SK-N-SH (cell line): ENCODE data around the gene RITA1. TPM values are rescaled to one million over a fixed set of nuclear protein-coding genes. Genes with fewer than 3 reads are reported as not detected.

Experiments used
- CTCF ChIA-PET: fragments of 300-600, 350-600 bp; formaldehyde crosslinking; extraction: SDS; loops from one replicate; lab custom pipeline; 2021; lab: Yijun Ruan, JAX
- POLR2A ChIA-PET: fragments of 350-600 bp; sonication (Branson Sonifier 250); formaldehyde crosslinking; extraction: SDS; loops from one replicate; lab custom pipeline; 2020; ENCODE audit warnings: antibody characterized with exemption, inconsistent platforms; lab: Yijun Ruan, JAX
- DNase-seq: peaks from one replicate; pipeline ENCODE4 v3.0.0; 2012
- H2AFZ ChIP-seq: fragments of 200-600 bp; sonication (generic); 2 replicates; pipeline ENCODE4 v1.8.1; 2016; ENCODE audit warnings: antibody characterized with exemption, mild to moderate bottlenecking, low read depth
- H3F3A ChIP-seq: fragments of 200-600 bp; sonication (generic); replicated peaks from 2 replicates; pipeline ENCODE3; 2016; ENCODE audit warnings: antibody characterized with exemption, mild to moderate bottlenecking; ENCODE audit not compliant: insufficient read depth
- H3K27ac ChIP-seq, 2 experiments: fragments of 200-500 bp in 1 of 2; fragments of 200-600 bp in 1 of 2; sonication (Bioruptor generic) in 1 of 2; sonication (generic), shearing (Covaris generic) in 1 of 2; 2 replicates each; pipeline versions ENCODE4 v1.5.1 to v1.6.1; 2014 to 2016; ENCODE audit warnings: low read depth in 2 of 2, inconsistent platforms in 1 of 2, low read length in 1 of 2, mild to moderate bottlenecking in 1 of 2, mixed read lengths in 1 of 2
- H3K27me3 ChIP-seq: fragments of 200-600 bp; sonication (generic), shearing (Covaris generic); 2 replicates; pipeline ENCODE4 v1.6.1; 2016; ENCODE audit warnings: mixed run types; ENCODE audit not compliant: insufficient read depth
- H3K36me3 ChIP-seq, 2 experiments: fragments of 200-500 bp in 1 of 2; fragments of 200-600 bp in 1 of 2; sonication (Bioruptor generic) in 1 of 2; sonication (generic) in 1 of 2; replicated peaks in 1 of 2; 2 replicates each; pipeline versions ENCODE3 to v1.5.1; 2014 to 2016; ENCODE audit warnings: low read length in 1 of 2, mild to moderate bottlenecking in 1 of 2; ENCODE audit not compliant: insufficient read depth in 2 of 2, control insufficient read depth in 1 of 2
- H3K4me1 ChIP-seq, 2 experiments: fragments of 200-500 bp in 1 of 2; fragments of 200-600 bp in 1 of 2; sonication (Bioruptor generic) in 1 of 2; sonication (generic), shearing (Covaris generic) in 1 of 2; 2 replicates each; pipeline versions ENCODE4 v1.5.1 to v1.6.1; 2014 to 2016; ENCODE audit warnings: low read depth in 1 of 2, low read length in 1 of 2, mixed run types in 1 of 2; ENCODE audit not compliant: insufficient read depth in 2 of 2, control insufficient read depth in 1 of 2
- H3K4me2 ChIP-seq: fragments of 200-600 bp; sonication (generic), shearing (Covaris generic); 2 replicates; pipeline ENCODE4 v1.6.1; 2017; ENCODE audit warnings: mixed run types
- H3K4me3 ChIP-seq, 2 experiments: fragments of 200-500 bp in 1 of 2; fragments of 200-600 bp in 1 of 2; sonication (Bioruptor generic) in 1 of 2; sonication (generic), shearing (Covaris generic) in 1 of 2; 2 replicates each; pipeline versions ENCODE4 v1.5.1 to v1.8.1; 2014 to 2016; ENCODE audit warnings: low read depth in 2 of 2, inconsistent platforms in 1 of 2, low read length in 1 of 2, mild to moderate bottlenecking in 1 of 2, mixed read lengths in 1 of 2, moderate library complexity in 1 of 2
- H3K79me2 ChIP-seq: fragments of 200-600 bp; sonication (generic); 2 replicates; pipeline ENCODE4 v1.8.1; 2017; ENCODE audit warnings: mild to moderate bottlenecking; ENCODE audit not compliant: insufficient read depth
- H3K9ac ChIP-seq: fragments of 200-600 bp; sonication (generic); 2 replicates; pipeline ENCODE4 v1.6.1; 2017; ENCODE audit warnings: mixed run types
- H3K9me2 ChIP-seq: fragments of 200-600 bp; sonication (generic); 2 replicates; pipeline ENCODE4 v1.6.1; 2017; ENCODE audit warnings: mixed run types
- H3K9me3 ChIP-seq: fragments of 200-600 bp; sonication (generic); 2 replicates; pipeline ENCODE4 v1.6.1; 2017; ENCODE audit warnings: mixed run types, mild to moderate bottlenecking, moderate library complexity
- H4K20me1 ChIP-seq: fragments of 200-600 bp; sonication (generic); 2 replicates; pipeline ENCODE4 v1.6.1; 2017; ENCODE audit warnings: mild to moderate bottlenecking, mixed run types; ENCODE audit not compliant: insufficient read depth
- EP300 ChIP-seq, 2 experiments: IDR thresholded peaks; 2 replicates each; pipeline versions ENCODE4 v1.4.0 to v1.6.1; 2012; ENCODE audit warnings: borderline replicate concordance in 1 of 2, low read depth in 1 of 2, low read length in 1 of 2
- EZH2phosphoT487 ChIP-seq: fragments of 200-600 bp; sonication (generic); IDR thresholded peaks from 2 replicates; pipeline ENCODE4 v1.6.1; 2017; ENCODE audit warnings: low read depth, mixed run types, mild to moderate bottlenecking, antibody characterized with exemption, moderate library complexity, borderline replicate concordance
- FOXJ3 ChIP-seq: sonication (generic); formaldehyde crosslinking; IDR thresholded peaks from 2 replicates; pipeline ENCODE4 v1.5.1; 2020; ENCODE audit warnings: mild to moderate bottlenecking, missing genetic modification reagents
- FOXM1 ChIP-seq: IDR thresholded peaks from 2 replicates; pipeline ENCODE4 v1.4.0; 2012; ENCODE audit warnings: low read depth, mild to moderate bottlenecking
- JUND ChIP-seq: IDR thresholded peaks from 2 replicates; pipeline ENCODE4 v1.4.0; 2012
- NFIC ChIP-seq: IDR thresholded peaks from 2 replicates; pipeline ENCODE4 v1.4.0; 2012; ENCODE audit warnings: borderline replicate concordance
- NRF1 ChIP-seq: IDR thresholded peaks from 2 replicates; pipeline ENCODE4 v1.6.1; 2012; ENCODE audit warnings: low read depth, mild to moderate bottlenecking, low read length
- POLR2AphosphoS5 ChIP-seq: IDR thresholded peaks from 2 replicates; pipeline ENCODE4 v1.6.1; 2012; ENCODE audit warnings: low read depth, low read length
- SIN3A ChIP-seq: IDR thresholded peaks from 2 replicates; pipeline ENCODE4 v1.6.1; 2012; ENCODE audit warnings: low read depth, mild to moderate bottlenecking, low read length, moderate library complexity, borderline replicate concordance
- TAF1 ChIP-seq: IDR thresholded peaks from 2 replicates; pipeline ENCODE4 v1.6.1; 2012; ENCODE audit warnings: low read depth, mild to moderate bottlenecking, low read length, moderate library complexity, borderline replicate concordance
- YY1 ChIP-seq: IDR thresholded peaks from 2 replicates; pipeline ENCODE4 v1.4.0; 2012; ENCODE audit warnings: low read depth, mild to moderate bottlenecking
- WGBS: methylation state at CpG from one replicate; pipeline ENCODE4 v1.1.6; 2017; ENCODE audit warnings: low lambda C conversion rate; 5-methylcytosine and 5-hydroxymethylcytosine counted together
- polyA plus RNA-seq, 3 experiments: library from polyadenylated mRNA; depleted of rRNA; stranded (reverse); fragments of >200 nt; gene quantifications; 2 replicates each; pipeline ENCODE4 v1.2.3, GENCODE V29; 2012
- TF ChIP-seq, protein P1 (sequence below): IDR thresholded peaks from 2 replicates; pipeline ENCODE4; 2012
- TF ChIP-seq, protein P2 (sequence below): fragments of 150-350 bp; IDR thresholded peaks from 2 replicates; pipeline ENCODE4 v1.6.1; 2017; ENCODE audit warnings: antibody characterized with exemption, low read length, low read depth, borderline replicate concordance
- TF ChIP-seq, protein P3 (sequence below): IDR thresholded peaks from 2 replicates; pipeline ENCODE4 v1.4.0; 2012; ENCODE audit warnings: low read depth, borderline replicate concordance
- TF ChIP-seq, protein P4 (sequence below): IDR thresholded peaks from 2 replicates; pipeline ENCODE4 v1.4.0; 2012; ENCODE audit warnings: low read depth
- TF ChIP-seq, protein P5 (sequence below): IDR thresholded peaks from 2 replicates; pipeline ENCODE4 v1.6.1; 2012; ENCODE audit warnings: mild to moderate bottlenecking, low read depth, low read length, moderate library complexity

Gene RITA1
- polyA plus RNA-seq, 1 of the 3 experiments (the other 2 are of a cell fraction): 21.1 TPM

DNA sequence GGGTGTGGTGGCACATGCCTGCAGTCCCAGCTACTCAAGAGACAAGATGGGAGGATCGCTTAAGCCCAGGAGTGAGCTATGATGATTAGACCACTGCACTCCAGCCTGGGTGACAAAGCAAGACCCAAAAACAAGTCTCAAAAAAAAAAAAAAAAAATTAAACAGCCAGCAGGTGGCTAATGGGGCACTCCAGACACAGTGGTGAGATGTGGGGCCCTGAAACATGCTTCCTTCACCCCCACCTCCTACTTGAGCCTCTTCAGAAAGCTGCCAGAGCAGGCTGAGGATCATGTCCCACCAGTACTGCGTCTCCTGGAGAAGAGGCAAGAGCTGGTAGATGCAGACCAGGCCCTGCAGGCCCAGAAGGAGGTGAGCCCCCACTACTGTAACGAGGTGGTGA, 33.9 kb upstream of the RITA1 start:
- DNase-seq: no peak
- Histone ChIP-seq H3K9me3 (0 out of 2 replicates have a peak, but pooled peaks cover 5% of the 10 kb centered on the region), H3K27ac (no peak overlapping the region), H3K36me3 (no peaks in the 10 kb centered on the region), H3F3A (peaks cover 9% of the 10 kb centered on the region), H3K79me2 (no peaks in the 10 kb centered on the region), H3K9ac (no peak overlapping the region), H3K4me1 (peaks cover 5 to 11% of the 10 kb centered on the region in 2 experiments; a peak in 2 of 4 replicates), H3K9me2 (no peaks in the 10 kb centered on the region), H3K4me2 (no peak overlapping the region), H2AFZ (no peak overlapping the region), H3K4me3 (no peak overlapping the region), H4K20me1 (no peaks in the 10 kb centered on the region), H3K27me3 (peaks cover 24% of the 10 kb centered on the region)
- ChIA-PET POLR2A (no interaction called here), CTCF (interaction anchor here (0.7 to 7.6 kb wide), 7 partner anchors 10 to 103 kb away, joined by 3 to 49 read pairs (median 4); partner anchors contain the start of gene RASAL1)
- 95% methylated on average over 3 of the region's 3 CpGs for WGBS
- TF ChIP-seq, protein P1, sequence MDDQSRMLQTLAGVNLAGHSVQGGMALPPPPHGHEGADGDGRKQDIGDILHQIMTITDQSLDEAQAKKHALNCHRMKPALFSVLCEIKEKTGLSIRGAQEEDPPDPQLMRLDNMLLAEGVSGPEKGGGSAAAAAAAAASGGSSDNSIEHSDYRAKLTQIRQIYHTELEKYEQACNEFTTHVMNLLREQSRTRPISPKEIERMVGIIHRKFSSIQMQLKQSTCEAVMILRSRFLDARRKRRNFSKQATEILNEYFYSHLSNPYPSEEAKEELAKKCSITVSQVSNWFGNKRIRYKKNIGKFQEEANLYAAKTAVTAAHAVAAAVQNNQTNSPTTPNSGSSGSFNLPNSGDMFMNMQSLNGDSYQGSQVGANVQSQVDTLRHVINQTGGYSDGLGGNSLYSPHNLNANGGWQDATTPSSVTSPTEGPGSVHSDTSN: no peak
- no peak for TF ChIP-seq NFIC
- TF ChIP-seq EP300 (IDR thresholded peaks at IDR 0.05; ENCODE audit: borderline replicate concordance in 1 of 2, low read depth in 1 of 2, low read length in 1 of 2): no peak
- no peak for TF ChIP-seq FOXM1
- TF ChIP-seq SIN3A: no peak
- TF ChIP-seq TAF1: no peak
- TF ChIP-seq, protein P2, sequence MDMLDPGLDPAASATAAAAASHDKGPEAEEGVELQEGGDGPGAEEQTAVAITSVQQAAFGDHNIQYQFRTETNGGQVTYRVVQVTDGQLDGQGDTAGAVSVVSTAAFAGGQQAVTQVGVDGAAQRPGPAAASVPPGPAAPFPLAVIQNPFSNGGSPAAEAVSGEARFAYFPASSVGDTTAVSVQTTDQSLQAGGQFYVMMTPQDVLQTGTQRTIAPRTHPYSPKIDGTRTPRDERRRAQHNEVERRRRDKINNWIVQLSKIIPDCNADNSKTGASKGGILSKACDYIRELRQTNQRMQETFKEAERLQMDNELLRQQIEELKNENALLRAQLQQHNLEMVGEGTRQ: no peak
- TF ChIP-seq, protein P3, sequence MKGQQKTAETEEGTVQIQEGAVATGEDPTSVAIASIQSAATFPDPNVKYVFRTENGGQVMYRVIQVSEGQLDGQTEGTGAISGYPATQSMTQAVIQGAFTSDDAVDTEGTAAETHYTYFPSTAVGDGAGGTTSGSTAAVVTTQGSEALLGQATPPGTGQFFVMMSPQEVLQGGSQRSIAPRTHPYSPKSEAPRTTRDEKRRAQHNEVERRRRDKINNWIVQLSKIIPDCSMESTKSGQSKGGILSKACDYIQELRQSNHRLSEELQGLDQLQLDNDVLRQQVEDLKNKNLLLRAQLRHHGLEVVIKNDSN: no peak
- no peak for TF ChIP-seq EZH2phosphoT487
- TF ChIP-seq, protein P4, sequence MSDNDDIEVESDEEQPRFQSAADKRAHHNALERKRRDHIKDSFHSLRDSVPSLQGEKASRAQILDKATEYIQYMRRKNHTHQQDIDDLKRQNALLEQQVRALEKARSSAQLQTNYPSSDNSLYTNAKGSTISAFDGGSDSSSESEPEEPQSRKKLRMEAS: no peak
- no peak for TF ChIP-seq JUND
- no peak for TF ChIP-seq NRF1
- TF ChIP-seq FOXJ3 (CRISPR knock-in tag): no peak
- TF ChIP-seq YY1: no peak
- TF ChIP-seq, protein P5, sequence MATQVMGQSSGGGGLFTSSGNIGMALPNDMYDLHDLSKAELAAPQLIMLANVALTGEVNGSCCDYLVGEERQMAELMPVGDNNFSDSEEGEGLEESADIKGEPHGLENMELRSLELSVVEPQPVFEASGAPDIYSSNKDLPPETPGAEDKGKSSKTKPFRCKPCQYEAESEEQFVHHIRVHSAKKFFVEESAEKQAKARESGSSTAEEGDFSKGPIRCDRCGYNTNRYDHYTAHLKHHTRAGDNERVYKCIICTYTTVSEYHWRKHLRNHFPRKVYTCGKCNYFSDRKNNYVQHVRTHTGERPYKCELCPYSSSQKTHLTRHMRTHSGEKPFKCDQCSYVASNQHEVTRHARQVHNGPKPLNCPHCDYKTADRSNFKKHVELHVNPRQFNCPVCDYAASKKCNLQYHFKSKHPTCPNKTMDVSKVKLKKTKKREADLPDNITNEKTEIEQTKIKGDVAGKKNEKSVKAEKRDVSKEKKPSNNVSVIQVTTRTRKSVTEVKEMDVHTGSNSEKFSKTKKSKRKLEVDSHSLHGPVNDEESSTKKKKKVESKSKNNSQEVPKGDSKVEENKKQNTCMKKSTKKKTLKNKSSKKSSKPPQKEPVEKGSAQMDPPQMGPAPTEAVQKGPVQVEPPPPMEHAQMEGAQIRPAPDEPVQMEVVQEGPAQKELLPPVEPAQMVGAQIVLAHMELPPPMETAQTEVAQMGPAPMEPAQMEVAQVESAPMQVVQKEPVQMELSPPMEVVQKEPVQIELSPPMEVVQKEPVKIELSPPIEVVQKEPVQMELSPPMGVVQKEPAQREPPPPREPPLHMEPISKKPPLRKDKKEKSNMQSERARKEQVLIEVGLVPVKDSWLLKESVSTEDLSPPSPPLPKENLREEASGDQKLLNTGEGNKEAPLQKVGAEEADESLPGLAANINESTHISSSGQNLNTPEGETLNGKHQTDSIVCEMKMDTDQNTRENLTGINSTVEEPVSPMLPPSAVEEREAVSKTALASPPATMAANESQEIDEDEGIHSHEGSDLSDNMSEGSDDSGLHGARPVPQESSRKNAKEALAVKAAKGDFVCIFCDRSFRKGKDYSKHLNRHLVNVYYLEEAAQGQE: no peak
- no peak for TF ChIP-seq POLR2AphosphoS5
